Fibroblast of lung (primary cell): ENCODE data around the gene RPL18A. TPM values are rescaled to one million over a fixed set of nuclear protein-coding genes. Genes with fewer than 3 reads are reported as not detected.

Source experiments
- DNase-seq, 2 donors: peaks; one replicate each; pipeline versions ENCODE4 v3.0.0 to v3.0.0-alpha.2; 2010; ENCODE audit warnings: low read depth in 2 of 2
- H2AFZ ChIP-seq: 2 replicates; pipeline ENCODE4 v1.5.1; 2012; ENCODE audit warnings: low read length, control low read depth, inconsistent platforms
- H3K27ac ChIP-seq: 2 replicates; pipeline ENCODE4 v1.5.1; 2011; ENCODE audit warnings: low read length, control low read depth; ENCODE audit not compliant: insufficient read depth
- H3K27me3 ChIP-seq: 2 replicates; pipeline ENCODE4 v1.5.1; 2011; ENCODE audit warnings: mild to moderate bottlenecking, low read length; ENCODE audit not compliant: control insufficient read depth, insufficient read depth
- H3K36me3 ChIP-seq: 2 replicates; pipeline ENCODE4 v1.5.1; 2011; ENCODE audit warnings: low read length; ENCODE audit not compliant: control insufficient read depth, insufficient read depth
- H3K4me1 ChIP-seq: 2 replicates; pipeline ENCODE4 v1.5.1; 2011; ENCODE audit warnings: low read length; ENCODE audit not compliant: control insufficient read depth, insufficient read depth; ENCODE audit errors: extremely low read depth
- H3K4me2 ChIP-seq: 2 replicates; pipeline ENCODE4 v1.5.1; 2011; ENCODE audit warnings: low read length, control low read depth; ENCODE audit not compliant: insufficient read depth; ENCODE audit errors: extremely low read depth
- H3K4me3 ChIP-seq, 4 experiments: fragments of 200-600 bp in 1 of 4; sonication (generic) in 1 of 4; replicated peaks in 1 of 4; 2 replicates each; pipeline ENCODE4 v1.5.1; 2011 to 2016; ENCODE audit warnings: low read length in 4 of 4, low read depth in 3 of 4, mild to moderate bottlenecking in 3 of 4, control low read depth in 2 of 4, inconsistent platforms in 1 of 4, mixed read lengths in 1 of 4; ENCODE audit not compliant: insufficient read depth in 1 of 4; ENCODE audit errors: control extremely low read depth in 1 of 4
- H3K79me2 ChIP-seq: 2 replicates; pipeline ENCODE4 v1.5.1; 2012; ENCODE audit warnings: mild to moderate bottlenecking, low read length, inconsistent platforms; ENCODE audit not compliant: control insufficient read depth, insufficient read depth
- H3K9ac ChIP-seq: 2 replicates; pipeline ENCODE4 v1.5.1; 2011; ENCODE audit warnings: mild to moderate bottlenecking, low read length, control low read depth; ENCODE audit not compliant: insufficient read depth
- H3K9me3 ChIP-seq: 2 replicates; pipeline ENCODE4 v1.5.1; 2012; ENCODE audit warnings: low read depth, low read length; ENCODE audit not compliant: control insufficient read depth, insufficient read depth
- H4K20me1 ChIP-seq: 2 replicates; pipeline ENCODE4 v1.5.1; 2011; ENCODE audit warnings: low read length; ENCODE audit not compliant: control insufficient read depth, insufficient read depth; ENCODE audit errors: extremely low read depth
- CTCF ChIP-seq, 2 donors: IDR thresholded peaks in 1 of 2; conservative IDR thresholded peaks in 1 of 2; 1 replicate in 1 of 2; 2 replicates in 1 of 2; pipeline ENCODE4 v1.5.1; 2011 to 2012; ENCODE audit warnings: low read length in 2 of 2, control low read depth in 1 of 2, inconsistent platforms in 1 of 2, low read depth in 1 of 2, mild to moderate bottlenecking in 1 of 2
- EZH2 ChIP-seq: IDR thresholded peaks from 2 replicates; pipeline ENCODE4 v1.5.1; 2012; ENCODE audit warnings: low read length, control low read depth, mild to moderate bottlenecking; ENCODE audit errors: missing control alignments
- polyA plus RNA-seq, 2 donors: library from polyadenylated mRNA; depleted of rRNA in 1 of 2; stranded (reverse) in 1 of 2; unstranded in 1 of 2; fragments of >200 nt; gene quantifications; 2 replicates each; pipeline ENCODE4 v1.2.1, GENCODE V29; 2011 to 2012; ENCODE audit warnings: missing spikeins in 1 of 2
- total RNA-seq: library from RNA; depleted of rRNA; stranded (reverse); fragments of >200 nt; gene quantifications from 2 replicates; pipeline ENCODE4 v1.2.1, GENCODE V29; 2014

Gene RPL18A
- total and polyA plus RNA-seq, 2 donors (not counting 1 experiment from before 2014, with no cell fraction given): 891 to 1,148 TPM

- H3K4me2 ChIP-seq: no peak overlapping the region
- no peaks in the 10 kb centered on the region for H3K36me3 ChIP-seq
- H3K9me3 ChIP-seq: no peaks in the 10 kb centered on the region
- no peaks in the 10 kb centered on the region for H4K20me1 ChIP-seq
- H3K79me2 ChIP-seq: no peaks in the 10 kb centered on the region
- DNase-seq: no peak
- H3K4me3 ChIP-seq: no peak overlapping the region
- H3K4me1 ChIP-seq: no peaks in the 10 kb centered on the region
- TF ChIP-seq EZH2: no peak
- TF ChIP-seq CTCF (conservative IDR thresholded peaks at IDR 0.05 in 1 of 2, IDR thresholded peaks at IDR 0.05 in 1 of 2; ENCODE audit: low read depth in 1 of 2, low read length in 2 of 2): no peak
- H2AFZ ChIP-seq: no peak overlapping the region
- no peak overlapping the region for H3K9ac ChIP-seq
- H3K27ac ChIP-seq: no peak overlapping the region
- no peaks in the 10 kb centered on the region for H3K27me3 ChIP-seq
Measured at GRCh38 chr19:17812099-17812498, 47.6 kb upstream of the RPL18A start.

GRCh38 chr19:17817668-17818363 lies 41.9 kb upstream of the RPL18A start:
- Histone ChIP-seq H3K9ac (no peak overlapping the region), H3K4me1 (no peaks in the 10 kb centered on the region), H3K4me3 (no peak overlapping the region), H3K27ac (no peak overlapping the region), H3K9me3 (no peaks in the 10 kb centered on the region), H4K20me1 (no peaks in the 10 kb centered on the region), H2AFZ (no peak overlapping the region), H3K27me3 (no peaks in the 10 kb centered on the region), H3K4me2 (no peak overlapping the region), H3K79me2 (no peaks in the 10 kb centered on the region), H3K36me3 (no peaks in the 10 kb centered on the region)
- no peak for DNase-seq
- TF ChIP-seq EZH2 (no peak), CTCF (conservative IDR thresholded peaks at IDR 0.05 in 1 of 2, IDR thresholded peaks at IDR 0.05 in 1 of 2; ENCODE audit: low read depth in 1 of 2, low read length in 2 of 2) (no peak)

GRCh38 chr19:17821190-17821589 lies 38.5 kb upstream of the RPL18A start, which contains the start of gene INSL3:
Gene INSL3 (minus strand): TSS chr19:17821519. CDS start chr19:17821506, 13 bp downstream.
- Histone ChIP-seq H3K4me1 (no peaks in the 10 kb centered on the region), H3K9ac (no peak within 1 kb of the TSS), H2AFZ (no peak within 1 kb of the TSS), H3K36me3 (no peaks in the 10 kb centered on the region), H3K9me3 (no peaks in the 10 kb centered on the region), H3K27ac (no peak within 1 kb of the TSS), H4K20me1 (no peaks in the 10 kb centered on the region), H3K79me2 (no peaks in the 10 kb centered on the region), H3K4me2 (no peak within 1 kb of the TSS), H3K4me3 (no peak within 1 kb of the TSS), H3K27me3 (peaks cover 4% of the 10 kb centered on the region)
- TF ChIP-seq CTCF (conservative IDR thresholded peaks at IDR 0.05 in 1 of 2, IDR thresholded peaks at IDR 0.05 in 1 of 2; ENCODE audit: low read depth in 1 of 2, low read length in 2 of 2): no peak
- DNase-seq: no peak
